ENCODE results near the gene VRK1.

The VRK1 gene

GRCh38 chr14:96790186-96790585 is 7.0 kb upstream of the VRK1 start:
- Histone ChIP-seq H3K9me3 (ENCODE audit: insufficient read depth, low read length) (no peaks in the 10 kb centered on the region), H3K36me3 (ENCODE audit: low read length) (no peaks in the 10 kb centered on the region), H3K9me2 (replicated peaks; ENCODE audit: insufficient read depth, low read length) (no peaks in the 10 kb centered on the region), H3K79me2 (ENCODE audit: insufficient read depth, low read length) (no peaks in the 10 kb centered on the region), H3K27me3 (ENCODE audit: low read length) (no peaks in the 10 kb centered on the region), H3K4me2 (ENCODE audit: low read depth, low read length, poor library complexity, severe bottlenecking) (no peak overlapping the region), H3F3A (ENCODE audit: insufficient read depth) (no peaks in the 10 kb centered on the region), H3K27ac (ENCODE audit: low read depth, low read length) (no peak overlapping the region), H2AFZ (ENCODE audit: low read depth, low read length, severe bottlenecking) (no peak overlapping the region), H4K20me1 (ENCODE audit: low read depth, low read length) (no peaks in the 10 kb centered on the region), H3K4me3 (ENCODE audit: insufficient read depth, low read length, poor library complexity, severe bottlenecking) (no peak overlapping the region), H3K9ac (ENCODE audit: low read length) (no peak overlapping the region)
- TF ChIP-seq EZH2phosphoT487 (conservative IDR thresholded peaks at IDR 0.05; ENCODE audit: low read length) = no peak
- TF ChIP-seq, protein P1, sequence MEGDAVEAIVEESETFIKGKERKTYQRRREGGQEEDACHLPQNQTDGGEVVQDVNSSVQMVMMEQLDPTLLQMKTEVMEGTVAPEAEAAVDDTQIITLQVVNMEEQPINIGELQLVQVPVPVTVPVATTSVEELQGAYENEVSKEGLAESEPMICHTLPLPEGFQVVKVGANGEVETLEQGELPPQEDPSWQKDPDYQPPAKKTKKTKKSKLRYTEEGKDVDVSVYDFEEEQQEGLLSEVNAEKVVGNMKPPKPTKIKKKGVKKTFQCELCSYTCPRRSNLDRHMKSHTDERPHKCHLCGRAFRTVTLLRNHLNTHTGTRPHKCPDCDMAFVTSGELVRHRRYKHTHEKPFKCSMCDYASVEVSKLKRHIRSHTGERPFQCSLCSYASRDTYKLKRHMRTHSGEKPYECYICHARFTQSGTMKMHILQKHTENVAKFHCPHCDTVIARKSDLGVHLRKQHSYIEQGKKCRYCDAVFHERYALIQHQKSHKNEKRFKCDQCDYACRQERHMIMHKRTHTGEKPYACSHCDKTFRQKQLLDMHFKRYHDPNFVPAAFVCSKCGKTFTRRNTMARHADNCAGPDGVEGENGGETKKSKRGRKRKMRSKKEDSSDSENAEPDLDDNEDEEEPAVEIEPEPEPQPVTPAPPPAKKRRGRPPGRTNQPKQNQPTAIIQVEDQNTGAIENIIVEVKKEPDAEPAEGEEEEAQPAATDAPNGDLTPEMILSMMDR (IDR thresholded peaks at IDR 0.05; ENCODE audit: insufficient read depth, low read length, poor library complexity, severe bottlenecking) = no peak

DNA sequence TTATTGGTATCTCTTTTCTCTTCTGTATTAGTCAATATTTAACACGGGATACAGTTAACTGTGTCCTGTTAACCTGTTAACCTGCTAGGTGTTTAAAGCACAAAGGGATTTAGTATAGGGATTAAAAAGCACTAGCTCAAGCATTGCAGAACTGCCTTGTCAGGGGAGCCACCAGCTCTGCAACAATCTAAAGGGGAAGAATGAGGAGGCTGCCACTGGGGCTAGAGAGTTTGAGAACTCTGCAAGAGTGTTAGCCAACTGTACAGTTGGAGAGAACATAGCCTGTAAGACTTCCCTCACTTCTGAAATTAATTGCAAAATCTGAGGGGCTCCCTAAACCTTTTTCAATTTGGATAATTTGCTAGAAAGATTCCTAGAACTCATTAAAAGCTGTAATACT is 6.5 kb upstream of the VRK1 start:
- Histone ChIP-seq H3K27ac (ENCODE audit: low read depth, low read length) (no peak overlapping the region), H4K20me1 (ENCODE audit: low read depth, low read length) (no peaks in the 10 kb centered on the region), H2AFZ (ENCODE audit: low read depth, low read length, severe bottlenecking) (no peak overlapping the region), H3K9me3 (ENCODE audit: insufficient read depth, low read length) (no peaks in the 10 kb centered on the region), H3K36me3 (ENCODE audit: low read length) (no peaks in the 10 kb centered on the region), H3K27me3 (ENCODE audit: low read length) (no peaks in the 10 kb centered on the region), H3F3A (ENCODE audit: insufficient read depth) (no peaks in the 10 kb centered on the region), H3K4me3 (ENCODE audit: insufficient read depth, low read length, poor library complexity, severe bottlenecking) (no peak overlapping the region), H3K9me2 (replicated peaks; ENCODE audit: insufficient read depth, low read length) (no peaks in the 10 kb centered on the region), H3K9ac (ENCODE audit: low read length) (no peak overlapping the region), H3K79me2 (ENCODE audit: insufficient read depth, low read length) (no peaks in the 10 kb centered on the region), H3K4me2 (ENCODE audit: low read depth, low read length, poor library complexity, severe bottlenecking) (no peak overlapping the region)
- no peak for TF ChIP-seq EZH2phosphoT487 (conservative IDR thresholded peaks at IDR 0.05; ENCODE audit: low read length)
- TF ChIP-seq, protein P1 (IDR thresholded peaks at IDR 0.05; ENCODE audit: insufficient read depth, low read length, poor library complexity, severe bottlenecking) = no peak

- H3F3A ChIP-seq (ENCODE audit: insufficient read depth) = no peaks in the 10 kb centered on the region
- no peak overlapping the region for H3K27ac ChIP-seq (ENCODE audit: low read depth, low read length)
- no peaks in the 10 kb centered on the region for H3K79me2 ChIP-seq (ENCODE audit: insufficient read depth, low read length)
- no peaks in the 10 kb centered on the region for H4K20me1 ChIP-seq (ENCODE audit: low read depth, low read length)
- no peaks in the 10 kb centered on the region for H3K27me3 ChIP-seq (ENCODE audit: low read length)
- H3K9ac ChIP-seq (ENCODE audit: low read length) = no peak overlapping the region
- H3K4me2 ChIP-seq (ENCODE audit: low read depth, low read length, poor library complexity, severe bottlenecking) = no peak overlapping the region
- H3K36me3 ChIP-seq (ENCODE audit: low read length) = no peaks in the 10 kb centered on the region
- H3K4me3 ChIP-seq (ENCODE audit: insufficient read depth, low read length, poor library complexity, severe bottlenecking) = no peak overlapping the region
- H3K9me2 ChIP-seq (replicated peaks; ENCODE audit: insufficient read depth, low read length) = no peaks in the 10 kb centered on the region
- no peaks in the 10 kb centered on the region for H3K9me3 ChIP-seq (ENCODE audit: insufficient read depth, low read length)
- no peak for TF ChIP-seq EZH2phosphoT487 (conservative IDR thresholded peaks at IDR 0.05; ENCODE audit: low read length)
- TF ChIP-seq, protein P1 (IDR thresholded peaks at IDR 0.05; ENCODE audit: insufficient read depth, low read length, poor library complexity, severe bottlenecking) = no peak
- no peak overlapping the region for H2AFZ ChIP-seq (ENCODE audit: low read depth, low read length, severe bottlenecking)
Measured at GRCh38 chr14:96792003-96792402, 5.2 kb upstream of the VRK1 start.
